KOPT-K1 (cell line): ENCODE data around the gene SKI.

Experiments
- H3K27ac ChIP-seq: fragments of 200-600 bp; sonication (generic); 2 replicates; pipeline ENCODE4 v1.5.1; 2016; ENCODE audit warnings: antibody characterized with exemption, mild to moderate bottlenecking, low read depth, low read length; ENCODE audit not compliant: poor library complexity, severe bottlenecking
- H3K36me3 ChIP-seq: fragments of 200-600 bp; sonication (generic); 2 replicates; pipeline ENCODE4 v1.5.1; 2017; ENCODE audit warnings: antibody characterized with exemption, mild to moderate bottlenecking, low read length, moderate library complexity; ENCODE audit not compliant: insufficient read depth
- H3K9me3 ChIP-seq: fragments of 200-600 bp; sonication (generic); 2 replicates; pipeline ENCODE4 v1.5.1; 2017; ENCODE audit warnings: antibody characterized with exemption, low read length, mild to moderate bottlenecking; ENCODE audit not compliant: insufficient read depth, poor library complexity, severe bottlenecking

Gene SKI

GRCh38 chr1:2299131-2299627, 71.1 kb downstream of the SKI start:
- Histone ChIP-seq H3K36me3 (no peaks in the 10 kb centered on the region), H3K27ac (peak overlapping the region; percentile 98), H3K9me3 (no peaks in the 10 kb centered on the region)

DNA sequence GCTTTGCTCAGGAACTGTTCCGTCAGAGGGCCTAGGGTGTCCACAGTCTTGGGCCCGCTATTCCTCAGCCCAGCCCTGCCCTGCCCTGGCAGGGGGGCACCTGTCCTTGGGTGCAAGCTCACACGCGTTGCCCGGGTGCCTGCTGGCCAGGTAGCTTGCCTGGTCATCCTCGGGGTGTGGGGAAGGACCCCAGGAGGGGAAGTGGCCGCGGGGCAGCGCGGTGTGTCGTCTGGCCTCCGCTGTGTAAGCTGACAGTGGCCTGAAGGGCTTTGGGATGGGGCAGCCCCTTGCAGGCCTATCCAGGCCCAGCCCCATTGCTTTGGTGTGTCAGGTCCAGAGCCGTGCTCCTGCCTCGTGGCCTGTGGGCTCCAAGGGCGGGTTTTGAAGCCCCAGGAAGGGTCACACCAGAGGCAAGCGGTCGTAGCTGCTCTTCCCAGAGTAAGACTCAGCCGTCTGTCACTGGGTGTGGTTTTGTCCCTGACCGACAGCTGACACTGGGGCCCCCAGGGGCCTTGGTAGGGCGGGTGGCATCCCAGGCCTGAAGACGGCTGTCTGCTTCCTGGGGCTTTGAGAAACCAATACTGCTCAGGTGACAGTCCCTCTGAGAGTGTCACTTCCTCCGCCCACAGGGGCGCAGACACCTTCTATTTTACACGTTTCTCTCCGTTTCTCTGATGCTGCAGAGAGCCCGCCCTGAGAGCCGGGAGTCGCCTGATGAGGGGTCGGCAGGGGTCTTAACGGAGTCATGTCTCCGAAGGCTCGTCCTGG, 72.1 kb downstream of the SKI start:
- Histone ChIP-seq H3K27ac (peak overlapping the region; percentile 98), H3K36me3 (no peaks in the 10 kb centered on the region), H3K9me3 (no peaks in the 10 kb centered on the region)

DNA sequence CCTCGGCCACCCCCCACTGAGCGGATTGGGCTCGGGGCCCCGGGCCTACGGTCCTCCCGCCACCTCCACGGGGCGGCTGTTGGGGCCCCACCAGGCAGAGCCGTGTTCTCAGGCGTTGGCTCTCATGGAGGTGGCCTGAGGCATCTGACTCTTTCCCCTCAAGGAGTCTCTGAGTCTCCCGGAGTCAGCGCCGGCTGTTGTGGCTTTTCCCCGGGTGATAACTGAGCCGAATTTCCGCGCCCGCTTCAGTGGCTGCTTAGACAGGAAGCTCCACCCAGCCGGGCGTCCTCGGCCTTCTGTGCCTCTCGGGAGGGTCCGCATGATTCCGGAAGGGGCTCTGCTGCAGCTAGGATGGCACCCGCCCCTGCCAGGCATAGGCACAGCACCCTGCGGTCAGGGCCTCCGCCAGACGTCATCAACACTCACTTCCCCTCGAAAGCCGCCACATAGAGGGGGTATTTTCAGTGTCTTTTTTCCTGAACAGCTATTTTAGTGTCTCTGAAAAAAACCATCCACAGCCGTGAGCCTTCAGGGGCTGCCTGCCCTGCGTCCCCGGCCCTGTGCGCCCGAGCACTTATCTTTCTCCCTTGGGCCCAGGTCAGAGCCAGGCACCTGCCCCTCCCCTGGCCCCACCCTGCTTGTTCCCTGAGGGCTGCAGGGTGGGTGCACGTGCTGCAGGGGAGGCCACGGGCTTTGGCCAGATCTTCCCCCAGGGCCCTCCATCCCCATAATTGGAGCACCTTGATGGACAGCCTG, 72.9 kb downstream of the SKI start:
- Histone ChIP-seq H3K36me3 (no peaks in the 10 kb centered on the region), H3K27ac (peak overlapping the region; percentile 98), H3K9me3 (no peaks in the 10 kb centered on the region)

GRCh38 chr1:2301607-2302291, 73.6 kb downstream of the SKI start:
- H3K9me3 ChIP-seq = no peaks in the 10 kb centered on the region
- H3K36me3 ChIP-seq = no peaks in the 10 kb centered on the region
- peak overlapping the region; percentile 98 for H3K27ac ChIP-seq

DNA sequence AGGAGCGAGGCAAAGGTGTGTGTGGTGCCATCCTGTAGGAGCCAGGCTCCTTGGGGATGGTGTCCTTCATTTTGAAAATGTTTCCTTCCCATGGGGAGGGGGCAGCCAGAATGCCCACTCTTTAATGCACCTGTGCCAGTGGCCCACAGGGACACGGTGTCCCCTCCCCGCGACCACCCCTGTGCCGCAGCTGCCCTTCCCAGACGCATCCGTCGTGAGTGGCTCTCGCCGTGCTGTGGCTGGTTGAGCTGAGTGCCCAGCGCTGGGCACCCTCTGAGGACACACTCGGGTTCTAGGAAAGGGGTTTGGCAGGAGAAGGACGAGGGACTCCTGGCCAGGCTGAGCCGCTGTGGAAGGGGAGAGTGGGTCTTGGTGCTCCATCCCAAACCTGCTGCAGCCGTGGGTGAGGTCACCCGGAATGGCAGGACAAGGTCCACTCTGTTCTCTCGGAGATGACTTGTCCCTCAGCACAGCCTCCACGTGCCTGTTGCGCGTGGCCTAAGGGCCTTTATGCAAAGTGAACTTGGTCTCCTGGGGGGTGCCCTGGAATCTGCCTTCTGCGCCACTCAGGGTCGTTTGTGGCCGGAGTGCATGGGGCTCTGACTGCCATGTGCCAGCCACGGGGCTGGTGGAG, 74.3 kb downstream of the SKI start:
- Histone ChIP-seq H3K9me3 (no peaks in the 10 kb centered on the region), H3K27ac (no peak overlapping the region), H3K36me3 (no peaks in the 10 kb centered on the region)

GRCh38 chr1:2303016-2303775, 75.1 kb downstream of the SKI start:
- H3K27ac ChIP-seq = no peak overlapping the region
- no peaks in the 10 kb centered on the region for H3K9me3 ChIP-seq
- no peaks in the 10 kb centered on the region for H3K36me3 ChIP-seq

GRCh38 chr1:2303781-2304180, 75.7 kb downstream of the SKI start:
- H3K27ac ChIP-seq = no peak overlapping the region
- no peaks in the 10 kb centered on the region for H3K36me3 ChIP-seq
- no peaks in the 10 kb centered on the region for H3K9me3 ChIP-seq

DNA sequence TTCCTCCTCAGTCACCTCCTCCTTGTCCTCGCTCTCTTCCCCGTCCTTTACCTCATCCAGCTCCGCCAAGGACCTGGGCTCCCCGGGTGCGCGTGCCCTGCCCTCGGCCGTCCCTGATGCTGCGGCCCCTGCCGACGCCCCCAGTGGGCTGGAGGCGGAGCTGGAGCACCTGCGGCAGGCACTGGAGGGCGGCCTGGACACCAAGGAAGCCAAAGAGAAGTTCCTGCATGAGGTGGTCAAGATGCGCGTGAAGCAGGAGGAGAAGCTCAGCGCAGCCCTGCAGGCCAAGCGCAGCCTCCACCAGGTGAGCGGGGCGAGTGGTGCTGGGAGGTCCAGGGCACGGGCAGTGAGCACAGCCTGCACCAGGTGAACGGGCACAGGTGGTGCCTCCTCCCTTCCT, 76.2 kb downstream of the SKI start:
- Histone ChIP-seq H3K27ac (no peak overlapping the region), H3K36me3 (no peaks in the 10 kb centered on the region)

GRCh38 chr1:2304921-2305681, 77.0 kb downstream of the SKI start:
- no peaks in the 10 kb centered on the region for H3K9me3 ChIP-seq
- H3K27ac ChIP-seq = no peak overlapping the region
- H3K36me3 ChIP-seq = no peaks in the 10 kb centered on the region

More for the DNA sequence above, 76.2 kb downstream of the SKI start:
- H3K9me3 ChIP-seq = no peaks in the 10 kb centered on the region

- H3K27ac ChIP-seq = no peak overlapping the region
- no peaks in the 10 kb centered on the region for H3K9me3 ChIP-seq
- no peaks in the 10 kb centered on the region for H3K36me3 ChIP-seq
Observed at GRCh38 chr1:2306151-2306978, 78.2 kb downstream of the SKI start.

- H3K9me3 ChIP-seq = no peaks in the 10 kb centered on the region
- no peaks in the 10 kb centered on the region for H3K36me3 ChIP-seq
- no peak overlapping the region for H3K27ac ChIP-seq
Observed at GRCh38 chr1:2307064-2307605, 79.0 kb downstream of the SKI start.

DNA sequence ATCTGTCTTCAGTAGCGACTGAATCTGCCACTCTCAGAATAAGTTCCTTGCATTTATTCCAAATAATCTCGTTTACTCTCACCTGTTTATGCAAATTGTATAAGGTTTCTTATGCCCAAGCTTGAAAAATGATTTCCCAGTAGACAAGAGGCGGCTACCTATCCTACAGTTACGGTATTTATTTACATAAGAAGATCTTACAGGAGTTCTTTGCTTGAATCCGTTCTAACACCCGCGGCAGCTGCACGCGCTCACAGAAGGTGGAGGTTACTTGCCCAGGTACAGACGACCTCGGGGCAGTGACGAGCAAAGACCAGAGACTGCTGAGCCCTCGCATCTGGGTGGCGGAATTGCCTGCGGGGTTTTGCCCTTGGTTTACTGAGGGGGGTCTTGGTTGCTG, 79.9 kb downstream of the SKI start:
- Histone ChIP-seq H3K27ac (no peak overlapping the region), H3K36me3 (no peaks in the 10 kb centered on the region), H3K9me3 (no peaks in the 10 kb centered on the region)

GRCh38 chr1:2308844-2309243, 80.7 kb downstream of the SKI start:
- Histone ChIP-seq H3K9me3 (no peaks in the 10 kb centered on the region), H3K36me3 (no peaks in the 10 kb centered on the region), H3K27ac (no peak overlapping the region)
